ENCODE measurements around the gene FOXL1. TPM values are rescaled to one million over a fixed set of nuclear protein-coding genes. Genes with fewer than 3 reads are reported as not detected.

Gene FOXL1
- polyA plus RNA-seq, 2 of the 4 experiments (the other 2 are of a cell fraction): 0.48 to 0.70 TPM

GRCh38 chr16:86565181-86565631 is 13.1 kb upstream of the FOXL1 start:
- DNase-seq (ENCODE audit: low read depth in 1 of 2, low spot score in 1 of 2): no peak
- Histone ChIP-seq H3K4me1 (peaks cover 9% of the 10 kb centered on the region; the same call in 1 of the 3 replicates), H3K9me3 (no peaks in the 10 kb centered on the region), H3K4me2 (no peak overlapping the region), H3K27ac (peak overlapping the region; percentile 3 to 71; a peak in 1 of 6 replicates), H3K4me3 (no peak overlapping the region)
- ATAC-seq: no peak
- TF ChIP-seq FOSB (CRISPR knock-in tag; IDR thresholded peaks at IDR 0.05) (no peak), PBX3 (IDR thresholded peaks at IDR 0.05) (no peak), CHD2 (IDR thresholded peaks at IDR 0.05; ENCODE audit: low read length, partially characterized antibody) (no peak), MAX (IDR thresholded peaks at IDR 0.05) (no peak), ELK1 (IDR thresholded peaks at IDR 0.05; ENCODE audit: low read depth, low read length) (no peak), EHMT2 (IDR thresholded peaks at IDR 0.05; ENCODE audit: low read depth) (no peak), POLR2AphosphoS2 (conservative IDR thresholded peaks at IDR 0.05; ENCODE audit: low read length) (no peak), JUN (IDR thresholded peaks at IDR 0.05) (no peak), MYC (IDR thresholded peaks at IDR 0.05; ENCODE audit: borderline replicate concordance, low read length) (no peak), NR3C1 (IDR thresholded peaks at IDR 0.05) (no peak), HOXB13 (CRISPR knock-in tag; IDR thresholded peaks at IDR 0.05; ENCODE audit: low read depth) (no peak), HES2 (IDR thresholded peaks at IDR 0.05) (no peak), SREBF2 (IDR thresholded peaks at IDR 0.05) (no peak), BHLHE40 (IDR thresholded peaks at IDR 0.05; ENCODE audit: low read depth, low read length) (no peak), RNF2 (IDR thresholded peaks at IDR 0.05; ENCODE audit: borderline replicate concordance, low read depth) (no peak), ZC3H11A (IDR thresholded peaks at IDR 0.05) (no peak), USF2 (IDR thresholded peaks at IDR 0.05) (no peak), PHF8 (IDR thresholded peaks at IDR 0.05; ENCODE audit: borderline replicate concordance, low read depth) (no peak), HEYL (CRISPR knock-in tag; IDR thresholded peaks at IDR 0.05) (no peak)
- no peak for FAIRE-seq
- 89% methylated on average over 16 of the region's 16 CpGs for WGBS (ENCODE audit: missing lambda C conversion rate)
- ChIA-PET POLR2A (interaction anchor here (0.9 kb wide), 1 partner anchor 99 kb away, joined by 3 read pairs; no protein-coding TSS in a partner anchor), CTCF (interaction anchor here (0.8 to 9.3 kb wide), 32 partner anchors 9 to 775 kb away, joined by 3 to 170 read pairs (median 5); no protein-coding TSS in a partner anchor)

GRCh38 chr16:86565644-86566511 is 12.5 kb upstream of the FOXL1 start:
- FAIRE-seq (no peak), DNase-seq (ENCODE audit: low read depth in 1 of 2, low spot score in 1 of 2) (no peak), ATAC-seq (no peak)
- Histone ChIP-seq H3K4me2 (peak overlapping the region; percentile 22; the same call in 1 of the 3 replicates), H3K27ac (peak overlapping the region in 1 of 2 experiments; percentile 3; a peak in 1 of 6 replicates), H3K4me3 (no peak overlapping the region), H3K4me1 (peaks cover 9% of the 10 kb centered on the region; the same call in 1 of the 3 replicates), H3K9me3 (no peaks in the 10 kb centered on the region)
- WGBS (ENCODE audit: missing lambda C conversion rate): 90% methylated on average over 53 of the region's 53 CpGs
- CTCF ChIA-PET: no interaction called here
- TF ChIP-seq GATA3 (IDR thresholded peaks at IDR 0.05; ENCODE audit: borderline replicate concordance) (no peak), ATOH8 (CRISPR knock-in tag; IDR thresholded peaks at IDR 0.05; ENCODE audit: low read depth) (no peak), BHLHE40 (IDR thresholded peaks at IDR 0.05; ENCODE audit: low read depth, low read length) (no peak), MAFK (IDR thresholded peaks at IDR 0.05; ENCODE audit: partially characterized antibody) (no peak), HES2 (IDR thresholded peaks at IDR 0.05) (no peak), ZSCAN20 (CRISPR knock-in tag; IDR thresholded peaks at IDR 0.05) (no peak), ZC3H11A (IDR thresholded peaks at IDR 0.05) (no peak), RFX5 (IDR thresholded peaks at IDR 0.05) (no peak), HDAC2 (IDR thresholded peaks at IDR 0.05) (no peak), MAX (IDR thresholded peaks at IDR 0.05) (no peak), RCOR1 (IDR thresholded peaks at IDR 0.05; ENCODE audit: low read depth, low read length) (no peak), POLR2AphosphoS2 (conservative IDR thresholded peaks at IDR 0.05; ENCODE audit: low read length) (no peak), ESRRA (IDR thresholded peaks at IDR 0.05; ENCODE audit: borderline replicate concordance, low read length) (no peak)
- POLR2A ChIA-PET: no interaction called here
